Mesenchymal stem cell (in vitro differentiated cells and primary cell): Measurements from ENCODE around the gene NOP58. TPM values are rescaled to one million over a fixed set of nuclear protein-coding genes. Genes with fewer than 3 reads are reported as not detected.

Source experiments
- DNase-seq: peaks from one replicate; pipeline ENCODE4 v3.0.0-alpha.2; 2013
- H2AFZ ChIP-seq: one replicate; pipeline ENCODE4 v1.6.1; 2013; ENCODE audit warnings: low read depth, mild to moderate bottlenecking, control low read depth, inconsistent platforms, low read length, moderate library complexity
- H2AK5ac ChIP-seq: 2 replicates; pipeline ENCODE4 v1.6.1; 2013; ENCODE audit warnings: low read length, moderate library complexity, mild to moderate bottlenecking, inconsistent platforms; ENCODE audit not compliant: severe bottlenecking
- H2BK120ac ChIP-seq: one replicate; pipeline ENCODE4 v1.6.1; 2013; ENCODE audit warnings: low read depth, mild to moderate bottlenecking, inconsistent platforms, low read length, moderate library complexity
- H2BK12ac ChIP-seq, 2 experiments: one replicate each; pipeline ENCODE4 v1.6.1; 2013; ENCODE audit warnings: inconsistent platforms in 2 of 2, low read length in 2 of 2, mild to moderate bottlenecking in 2 of 2, moderate library complexity in 2 of 2, control low read depth in 1 of 2
- H2BK15ac ChIP-seq: one replicate; pipeline ENCODE4 v1.6.1; 2013; ENCODE audit warnings: mild to moderate bottlenecking, low read depth, inconsistent platforms; ENCODE audit not compliant: poor library complexity, severe bottlenecking
- H2BK5ac ChIP-seq: 2 replicates; pipeline ENCODE4 v1.6.1; 2013; ENCODE audit warnings: low read depth, mild to moderate bottlenecking, low read length, control low read depth, inconsistent platforms; ENCODE audit not compliant: poor library complexity, severe bottlenecking
- H3K14ac ChIP-seq, 2 experiments: one replicate each; pipeline ENCODE4 v1.6.1; 2013; ENCODE audit warnings: inconsistent platforms in 2 of 2, low read length in 2 of 2, control low read depth in 1 of 2, mild to moderate bottlenecking in 1 of 2, moderate library complexity in 1 of 2
- H3K18ac ChIP-seq, 2 experiments: one replicate each; pipeline ENCODE4 v1.6.1; 2013; ENCODE audit warnings: inconsistent platforms in 2 of 2, low read length in 2 of 2, control low read depth in 1 of 2, low read depth in 1 of 2, mild to moderate bottlenecking in 1 of 2
- H3K23ac ChIP-seq, 2 experiments: one replicate each; pipeline ENCODE4 v1.6.1; 2013; ENCODE audit warnings: inconsistent platforms in 2 of 2, low read length in 2 of 2, mild to moderate bottlenecking in 2 of 2, moderate library complexity in 2 of 2, control low read depth in 1 of 2
- H3K27ac ChIP-seq: 2 replicates; pipeline ENCODE4 v1.5.1; 2013; ENCODE audit warnings: mild to moderate bottlenecking, moderate library complexity, low read length, control low read depth, inconsistent platforms; ENCODE audit not compliant: poor library complexity, severe bottlenecking
- H3K27me3 ChIP-seq, 2 experiments: 2 replicates each; pipeline versions ENCODE4 v1.6.1 to v1.7.0; 2013; ENCODE audit warnings: low read length in 2 of 2, mild to moderate bottlenecking in 2 of 2, moderate library complexity in 2 of 2, control low read depth in 1 of 2, inconsistent platforms in 1 of 2; ENCODE audit not compliant: control insufficient read depth in 1 of 2, insufficient read depth in 1 of 2
- H3K36me3 ChIP-seq, 2 experiments: 2 replicates each; pipeline versions ENCODE4 v1.6.1 to v1.7.0; 2013; ENCODE audit warnings: low read length in 2 of 2, control low read depth in 1 of 2, inconsistent platforms in 1 of 2, low read depth in 1 of 2, mild to moderate bottlenecking in 1 of 2; ENCODE audit not compliant: insufficient read depth in 2 of 2, control insufficient read depth in 1 of 2
- H3K4ac ChIP-seq, 2 experiments: one replicate each; pipeline ENCODE4 v1.6.1; 2013; ENCODE audit warnings: inconsistent platforms in 2 of 2, low read length in 2 of 2, mild to moderate bottlenecking in 2 of 2, moderate library complexity in 2 of 2, control low read depth in 1 of 2, low read depth in 1 of 2
- H3K4me1 ChIP-seq: 2 replicates; pipeline ENCODE4 v1.6.1; 2013; ENCODE audit warnings: low read depth, low read length, control low read depth; ENCODE audit not compliant: control insufficient read depth, insufficient read depth
- H3K4me2 ChIP-seq: 2 replicates; pipeline ENCODE4 v1.6.1; 2013; ENCODE audit warnings: low read length, mild to moderate bottlenecking, inconsistent platforms; ENCODE audit not compliant: poor library complexity, severe bottlenecking
- H3K4me3 ChIP-seq, 2 experiments: 2 replicates each; pipeline versions ENCODE4 v1.5.1 to v1.7.0; 2013; ENCODE audit warnings: low read length in 2 of 2, mild to moderate bottlenecking in 2 of 2, control low read depth in 1 of 2, low read depth in 1 of 2; ENCODE audit not compliant: insufficient read depth in 1 of 2
- H3K79me1 ChIP-seq: replicated peaks from 2 replicates; pipeline ENCODE4 v1.6.1; 2013; ENCODE audit warnings: mild to moderate bottlenecking, control low read depth, low read length, inconsistent platforms; ENCODE audit not compliant: poor library complexity, severe bottlenecking
- H3K9ac ChIP-seq: 2 replicates; pipeline ENCODE4 v1.7.0; 2013; ENCODE audit warnings: mild to moderate bottlenecking, low read length, moderate library complexity
- H3K9me3 ChIP-seq: 2 replicates; pipeline ENCODE4 v1.7.0; 2013; ENCODE audit warnings: mild to moderate bottlenecking, low read length; ENCODE audit not compliant: control insufficient read depth
- H4K8ac ChIP-seq: one replicate; pipeline ENCODE4 v1.6.1; 2013; ENCODE audit warnings: inconsistent platforms, mild to moderate bottlenecking, low read length, moderate library complexity
- H4K91ac ChIP-seq: one replicate; pipeline ENCODE4 v1.6.1; 2013; ENCODE audit warnings: mild to moderate bottlenecking, low read length, inconsistent platforms
- WGBS: methylation state at CpG from one replicate; pipeline ENCODE4 v1.1.7; 2013; ENCODE audit warnings: mixed read lengths; 5-methylcytosine and 5-hydroxymethylcytosine counted together
- small RNA-seq: library from polyadenylated mRNA; stranded (forward); fragments of <200 nt; extraction: miRNeasy Mini kit (QIAGEN cat#:217004); gene quantifications from one replicate; pipeline ENCODE3, GENCODE V24; 2013; ENCODE audit warnings: low read depth

Gene NOP58

GRCh38 chr2:202344178-202344577, 78.6 kb downstream of the NOP58 start:
- H2AK5ac ChIP-seq, result no peak overlapping the region
- no peaks in the 10 kb centered on the region for H3K4me1 ChIP-seq
- H2BK12ac ChIP-seq, result no peak overlapping the region
- H3K27me3 ChIP-seq, result no peaks in the 10 kb centered on the region
- no peak overlapping the region for H3K27ac ChIP-seq
- H3K9me3 ChIP-seq, result no peaks in the 10 kb centered on the region
- H4K91ac ChIP-seq, result no peak overlapping the region
- H2BK15ac ChIP-seq, result no peak overlapping the region
- DNase-seq, result no peak
- no peak overlapping the region for H3K18ac ChIP-seq
- H3K4me3 ChIP-seq, result no peak overlapping the region
- no peak overlapping the region for H2BK120ac ChIP-seq
- H3K23ac ChIP-seq, result no peak overlapping the region
- no peak overlapping the region for H3K4ac ChIP-seq
- H3K4me2 ChIP-seq, result no peak overlapping the region
- H3K36me3 ChIP-seq, result no peaks in the 10 kb centered on the region
- H3K9ac ChIP-seq, result no peak overlapping the region
- H3K14ac ChIP-seq, result no peak overlapping the region
- H3K79me1 ChIP-seq, result no peaks in the 10 kb centered on the region
- no CpG with 5 or more reads among the region's 1 CpG for WGBS
- H4K8ac ChIP-seq, result no peak overlapping the region
- no peak overlapping the region for H2BK5ac ChIP-seq
- H2AFZ ChIP-seq, result no peak overlapping the region

- H3K4me2 ChIP-seq, result no peak overlapping the region
- H3K14ac ChIP-seq, result no peak overlapping the region
- WGBS, result 92% methylated on average over 7 of the region's 7 CpGs
- H4K8ac ChIP-seq, result no peak overlapping the region
- H3K9ac ChIP-seq, result no peak overlapping the region
- no peaks in the 10 kb centered on the region for H3K27me3 ChIP-seq
- H3K4ac ChIP-seq, result no peak overlapping the region
- H2BK120ac ChIP-seq, result no peak overlapping the region
- no peaks in the 10 kb centered on the region for H3K4me1 ChIP-seq
- no peaks in the 10 kb centered on the region for H3K79me1 ChIP-seq
- H2BK5ac ChIP-seq, result no peak overlapping the region
- no peak overlapping the region for H3K4me3 ChIP-seq
- H3K18ac ChIP-seq, result no peak overlapping the region
- no peak overlapping the region for H2BK12ac ChIP-seq
- no peak overlapping the region for H2BK15ac ChIP-seq
- H2AFZ ChIP-seq, result no peak overlapping the region
- no peak overlapping the region for H3K23ac ChIP-seq
- H4K91ac ChIP-seq, result no peak overlapping the region
- no peak overlapping the region for H3K27ac ChIP-seq
- DNase-seq, result no peak
- no peak overlapping the region for H2AK5ac ChIP-seq
- no peaks in the 10 kb centered on the region for H3K9me3 ChIP-seq
- H3K36me3 ChIP-seq, result no peaks in the 10 kb centered on the region
Observed at GRCh38 chr2:202346180-202346579, 80.6 kb downstream of the NOP58 start.

Small RNAs within 50 kb of the gene (small RNA-seq; reads per million reads assigned to genes)
- not detected for gene AC079354.2
- gene RF00575, result not detected
- gene RN7SL753P, result not detected
- 32.8 reads per million, percentile 89 among the genes with 10 or more reads in this experiment for gene SNORD11
- gene SNORD11B, result 124 reads per million, percentile 93 among the genes with 10 or more reads in this experiment
- 59.5 reads per million, percentile 91 among the genes with 10 or more reads in this experiment for gene SNORD70
